HG03175 (cell line): Measurements from ENCODE around the gene ELOB.

ENCODE experiments used
- ATAC-seq: cut with Tn5 transposase; IDR thresholded peaks from one replicate; pipeline ENCODE4 v1.9.1; 2021; ENCODE audit warnings: mild to moderate bottlenecking, moderate library complexity; ENCODE audit not compliant: unreplicated experiment

The ELOB gene

GRCh38 chr16:2811703-2812471 lies 34.8 kb upstream of the ELOB start:
- ATAC-seq = no peak

- no peak for ATAC-seq
Measured at GRCh38 chr16:2810651-2811050, 33.6 kb upstream of the ELOB start.

GRCh38 chr16:2809149-2809760 lies 32.2 kb upstream of the ELOB start:
- no peak for ATAC-seq

- no peak for ATAC-seq
Measured at GRCh38 chr16:2808181-2808580, 31.1 kb upstream of the ELOB start.

- ATAC-seq = no peak
Measured at GRCh38 chr16:2806286-2806685, 29.2 kb upstream of the ELOB start.

- ATAC-seq = no peak
Measured at GRCh38 chr16:2804728-2805127, 27.6 kb upstream of the ELOB start.

- ATAC-seq = no peak
Measured at GRCh38 chr16:2803545-2804195, 26.6 kb upstream of the ELOB start.

GRCh38 chr16:2799859-2800226 lies 22.8 kb upstream of the ELOB start:
- no peak for ATAC-seq

GRCh38 chr16:2799205-2799858 lies 22.3 kb upstream of the ELOB start:
- ATAC-seq = no peak

GRCh38 chr16:2798723-2799204 lies 21.7 kb upstream of the ELOB start:
- no peak for ATAC-seq

GRCh38 chr16:2795395-2796143 lies 18.5 kb upstream of the ELOB start:
- ATAC-seq = no peak

- ATAC-seq = no peak
Measured at GRCh38 chr16:2792940-2793339, 15.9 kb upstream of the ELOB start.

GRCh38 chr16:2791174-2791573 lies 14.1 kb upstream of the ELOB start:
- no peak for ATAC-seq

- ATAC-seq = no peak
Measured at GRCh38 chr16:2790631-2791030, 13.6 kb upstream of the ELOB start.

GRCh38 chr16:2787961-2788360 lies 10.9 kb upstream of the ELOB start:
- no peak for ATAC-seq

GRCh38 chr16:2787406-2787805 lies 10.3 kb upstream of the ELOB start, which contains the start of gene PRSS33:
Gene PRSS33 (minus strand): TSS chr16:2787560. CDS start chr16:2786547, 1,013 bp downstream.
- ATAC-seq = no peak

GRCh38 chr16:2786826-2787151 lies 9.7 kb upstream of the ELOB start:
- no peak for ATAC-seq

GRCh38 chr16:2786061-2786825 lies 9.2 kb upstream of the ELOB start:
- no peak for ATAC-seq

- no peak for ATAC-seq
Measured at GRCh38 chr16:2785101-2785991, 8.3 kb upstream of the ELOB start.
